NCI-H1048 (cell line): ENCODE results near the gene ST3GAL3.
"Not testable (repeated sequence)": the region's sequence is repeated elsewhere in the genome, so short reads cannot be mapped to it uniquely, and the experiment has no call there.

Experiments used
- DNase-seq: peaks from one replicate; lab custom pipeline; 2025; lab: John Stamatoyannopoulos, UW

Gene ST3GAL3

GRCh38 chr1:43704838-43705237, 2.5 kb upstream of the ST3GAL3 start:
- no peak for DNase-seq

GRCh38 chr1:43705334-43705733, 2.0 kb upstream of the ST3GAL3 start:
- no peak for DNase-seq

- no peak for DNase-seq
These were observed 1.2 kb upstream of the ST3GAL3 start for GRCh38 chr1:43705982-43706597.

GRCh38 chr1:43706598-43707189, 642 bp upstream of the ST3GAL3 start:
- no peak for DNase-seq

- DNase-seq, result no peak
These were observed 670 bp downstream of the ST3GAL3 start for GRCh38 chr1:43708002-43708410.

- no peak for DNase-seq
These were observed 3.7 kb downstream of the ST3GAL3 start for GRCh38 chr1:43711049-43711448.

- DNase-seq, result no peak
These were observed 4.4 kb downstream of the ST3GAL3 start for GRCh38 chr1:43711524-43712386.

- no peak for DNase-seq
These were observed 9.4 kb downstream of the ST3GAL3 start for GRCh38 chr1:43716559-43717281.

- no peak for DNase-seq
These were observed 11.7 kb downstream of the ST3GAL3 start for GRCh38 chr1:43719063-43719462.

- DNase-seq, result not testable (repeated sequence)
These were observed 12.5 kb downstream of the ST3GAL3 start for GRCh38 chr1:43719670-43720419.

GRCh38 chr1:43722810-43723209, 15.5 kb downstream of the ST3GAL3 start:
- DNase-seq, result no peak

GRCh38 chr1:43729816-43730463, 22.6 kb downstream of the ST3GAL3 start:
- no peak for DNase-seq

- DNase-seq, result no peak
These were observed 24.7 kb downstream of the ST3GAL3 start for GRCh38 chr1:43731867-43732531.

GRCh38 chr1:43736819-43737218, 29.5 kb downstream of the ST3GAL3 start:
- no peak for DNase-seq

- DNase-seq, result no peak
These were observed 34.7 kb downstream of the ST3GAL3 start for GRCh38 chr1:43742026-43742425.

- DNase-seq, result no peak
These were observed 35.9 kb downstream of the ST3GAL3 start for GRCh38 chr1:43743206-43743605.

- no peak for DNase-seq
These were observed 40.4 kb downstream of the ST3GAL3 start for GRCh38 chr1:43747736-43748135.

- DNase-seq, result no peak
These were observed 42.7 kb downstream of the ST3GAL3 start for GRCh38 chr1:43750083-43750482.

GRCh38 chr1:43753422-43753821, 46.1 kb downstream of the ST3GAL3 start:
- no peak for DNase-seq

GRCh38 chr1:43754892-43755291, 47.6 kb downstream of the ST3GAL3 start:
- DNase-seq, result no peak
